ENCODE data around the gene MARCHF3.

DNA sequence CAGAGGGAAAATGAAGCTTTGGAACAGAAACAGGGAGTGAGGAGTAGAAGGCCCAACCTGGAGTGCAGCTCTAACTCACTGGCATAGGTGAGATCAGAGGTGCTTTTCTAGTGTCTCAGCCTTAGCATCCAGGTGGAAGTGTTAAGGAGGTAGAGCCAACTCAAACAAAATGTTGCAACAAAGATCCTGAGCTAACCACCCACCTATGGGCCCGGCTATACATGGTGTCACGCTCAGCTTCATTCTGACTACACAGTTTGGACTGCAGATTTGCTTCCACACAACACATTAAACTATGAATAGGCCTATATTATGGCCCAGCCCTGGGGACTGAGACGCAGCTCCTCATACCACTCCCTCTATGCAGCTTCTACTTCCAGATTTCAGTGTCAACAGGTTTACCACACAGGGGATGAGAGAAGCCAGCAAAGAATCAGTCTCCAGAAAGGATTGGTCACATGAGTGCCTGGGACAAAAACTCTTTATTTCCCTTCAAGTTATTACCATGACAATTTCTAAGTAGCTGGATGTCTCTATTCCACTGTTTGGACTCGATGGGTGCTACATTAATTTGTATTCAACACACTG, 34.0 kb upstream of the MARCHF3 start:
- TF ChIP-seq CTCF (IDR thresholded peaks at IDR 0.05) (no peak), POLR2A (IDR thresholded peaks at IDR 0.05) (no peak)

All from right lobe of liver (tissue), 4 donors.